B cell (primary cell): Measurements from ENCODE around the gene ATP5MC2.

Experiments
- EZH2 ChIP-seq: IDR thresholded peaks from 2 replicates; pipeline ENCODE4 v1.6.1; 2012; ENCODE audit warnings: borderline replicate concordance, low read depth, mild to moderate bottlenecking, moderate library complexity, low read length; ENCODE audit not compliant: insufficient read depth, poor library complexity, severe bottlenecking
- TF ChIP-seq, protein P1 (sequence below): fragments of 200-600 bp; IDR thresholded peaks from one replicate; pipeline ENCODE4 v1.8.0; 2022; ENCODE audit warnings: antibody characterized with exemption, mild to moderate bottlenecking

- TF ChIP-seq, protein P1, sequence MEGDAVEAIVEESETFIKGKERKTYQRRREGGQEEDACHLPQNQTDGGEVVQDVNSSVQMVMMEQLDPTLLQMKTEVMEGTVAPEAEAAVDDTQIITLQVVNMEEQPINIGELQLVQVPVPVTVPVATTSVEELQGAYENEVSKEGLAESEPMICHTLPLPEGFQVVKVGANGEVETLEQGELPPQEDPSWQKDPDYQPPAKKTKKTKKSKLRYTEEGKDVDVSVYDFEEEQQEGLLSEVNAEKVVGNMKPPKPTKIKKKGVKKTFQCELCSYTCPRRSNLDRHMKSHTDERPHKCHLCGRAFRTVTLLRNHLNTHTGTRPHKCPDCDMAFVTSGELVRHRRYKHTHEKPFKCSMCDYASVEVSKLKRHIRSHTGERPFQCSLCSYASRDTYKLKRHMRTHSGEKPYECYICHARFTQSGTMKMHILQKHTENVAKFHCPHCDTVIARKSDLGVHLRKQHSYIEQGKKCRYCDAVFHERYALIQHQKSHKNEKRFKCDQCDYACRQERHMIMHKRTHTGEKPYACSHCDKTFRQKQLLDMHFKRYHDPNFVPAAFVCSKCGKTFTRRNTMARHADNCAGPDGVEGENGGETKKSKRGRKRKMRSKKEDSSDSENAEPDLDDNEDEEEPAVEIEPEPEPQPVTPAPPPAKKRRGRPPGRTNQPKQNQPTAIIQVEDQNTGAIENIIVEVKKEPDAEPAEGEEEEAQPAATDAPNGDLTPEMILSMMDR = no peak
- no peak for TF ChIP-seq EZH2
These were observed 51.4 kb downstream of the ATP5MC2 start for GRCh38 chr12:53624458-53624857.
